ENCODE measurements around the gene ACAD11. TPM values are rescaled to one million over a fixed set of nuclear protein-coding genes. Genes with fewer than 3 reads are reported as not detected.
"Not testable (repeated sequence)": the region's sequence is repeated elsewhere in the genome, so short reads cannot be mapped to it uniquely, and the experiment has no call there.

Gene ACAD11
- total and polyA plus RNA-seq, 12 donors, result 7.6 to 31.2 (median 22.2) TPM

- peak in 2 of 8 donors; percentile 23 to 29 for ATAC-seq
- 69 to 88% methylated on average over 2 of the region's 2 CpGs for WGBS, 2 donors
Observed at GRCh38 chr3:132643366-132643765, 16.2 kb downstream of the ACAD11 start.

DNA sequence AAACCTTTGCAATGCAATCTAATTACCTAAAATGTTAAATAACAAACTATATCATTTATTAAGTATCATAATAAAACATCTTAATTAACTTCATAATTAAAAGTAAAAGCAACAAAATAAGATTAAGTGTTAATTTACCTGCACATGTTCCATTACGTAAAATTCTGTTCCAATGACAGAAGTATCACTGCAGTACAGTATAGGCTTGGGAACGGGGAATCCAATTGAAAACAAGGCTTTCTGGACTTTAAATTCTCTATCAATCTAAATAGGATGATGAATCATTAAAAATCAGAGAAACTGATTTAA is 17.1 kb downstream of the ACAD11 start:
- Histone ChIP-seq H3K36me3 (peaks cover 0 to 58% (median 9%) of the 10 kb centered on the region in 9 donors), H3K27me3 (no peaks in the 10 kb centered on the region), H3K9me3 (no peaks in the 10 kb centered on the region), H3K4me3 (no peak overlapping the region), H3K4me1 (peaks cover 0 to 7% (median 0%) of the 10 kb centered on the region in 9 donors), H3K27ac (no peak overlapping the region)
- WGBS, 2 donors, result 64 to 70% methylated on average over 2 of the region's 2 CpGs
- TF ChIP-seq, protein P1, sequence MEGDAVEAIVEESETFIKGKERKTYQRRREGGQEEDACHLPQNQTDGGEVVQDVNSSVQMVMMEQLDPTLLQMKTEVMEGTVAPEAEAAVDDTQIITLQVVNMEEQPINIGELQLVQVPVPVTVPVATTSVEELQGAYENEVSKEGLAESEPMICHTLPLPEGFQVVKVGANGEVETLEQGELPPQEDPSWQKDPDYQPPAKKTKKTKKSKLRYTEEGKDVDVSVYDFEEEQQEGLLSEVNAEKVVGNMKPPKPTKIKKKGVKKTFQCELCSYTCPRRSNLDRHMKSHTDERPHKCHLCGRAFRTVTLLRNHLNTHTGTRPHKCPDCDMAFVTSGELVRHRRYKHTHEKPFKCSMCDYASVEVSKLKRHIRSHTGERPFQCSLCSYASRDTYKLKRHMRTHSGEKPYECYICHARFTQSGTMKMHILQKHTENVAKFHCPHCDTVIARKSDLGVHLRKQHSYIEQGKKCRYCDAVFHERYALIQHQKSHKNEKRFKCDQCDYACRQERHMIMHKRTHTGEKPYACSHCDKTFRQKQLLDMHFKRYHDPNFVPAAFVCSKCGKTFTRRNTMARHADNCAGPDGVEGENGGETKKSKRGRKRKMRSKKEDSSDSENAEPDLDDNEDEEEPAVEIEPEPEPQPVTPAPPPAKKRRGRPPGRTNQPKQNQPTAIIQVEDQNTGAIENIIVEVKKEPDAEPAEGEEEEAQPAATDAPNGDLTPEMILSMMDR (IDR thresholded peaks at IDR 0.05), result no peak
- intact Hi-C loops (cut with DNase I), result loop anchor here (1.0 to 10.0 kb wide), 6 partner anchors 105 to 288 kb away; no protein-coding TSS in a partner anchor
- DNase-seq, result no peak
- no peak for ATAC-seq

More at GRCh38 chr3:132643366-132643765, 16.2 kb downstream of the ACAD11 start:
- H3K27ac ChIP-seq, result no peak overlapping the region
- no peak for DNase-seq
- no peaks in the 10 kb centered on the region for H3K27me3 ChIP-seq
- peaks cover 0 to 11% (median 0%) of the 10 kb centered on the region in 9 donors for H3K4me1 ChIP-seq
- TF ChIP-seq, protein P1 (IDR thresholded peaks at IDR 0.05), result no peak
- H3K9me3 ChIP-seq, result no peaks in the 10 kb centered on the region
- H3K36me3 ChIP-seq, result peaks cover 0 to 49% (median 9%) of the 10 kb centered on the region in 9 donors
- intact Hi-C loops (cut with DNase I), result loop anchor here in 8 of 10 donors (2.0 to 10.0 kb wide), 4 partner anchors 106 to 289 kb away; no protein-coding TSS in a partner anchor
- H3K4me3 ChIP-seq, result no peak overlapping the region

DNA sequence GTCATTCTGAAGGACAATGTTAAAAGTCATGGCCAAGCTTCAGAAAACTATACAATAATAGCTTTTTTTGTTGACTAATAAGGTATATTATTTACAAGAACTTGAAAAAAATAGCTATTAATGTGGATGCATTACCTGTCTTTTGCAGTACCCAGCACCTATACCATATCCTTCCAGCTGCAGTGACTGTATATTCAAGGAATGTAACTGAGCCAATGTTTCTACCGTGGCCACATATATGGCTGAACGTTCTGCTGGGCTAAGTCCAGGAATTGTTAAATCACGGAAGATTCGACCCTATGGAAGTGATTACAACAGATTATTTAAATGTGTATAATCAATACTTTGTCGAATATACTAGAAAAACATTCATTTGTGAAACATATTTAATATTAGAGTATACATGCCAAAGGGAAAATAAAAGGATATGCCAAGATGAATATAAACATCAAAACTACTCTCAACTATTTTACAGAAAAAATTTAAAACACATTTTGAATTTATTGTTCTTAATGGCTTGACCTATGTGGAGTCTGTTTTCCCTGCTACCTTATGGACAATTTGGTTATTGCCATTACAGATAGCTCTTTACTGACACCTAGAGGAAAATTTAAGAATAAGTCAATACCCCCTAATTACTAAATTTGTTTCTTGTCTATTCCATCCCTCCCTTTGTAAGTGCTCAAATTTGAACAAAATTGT is 17.6 kb downstream of the ACAD11 start:
- DNase-seq (no peak), ATAC-seq (peak in 4 of 8 donors; percentile 48 to 72 (median 66))
- Histone ChIP-seq H3K36me3 (peaks cover 0 to 62% (median 9%) of the 10 kb centered on the region in 9 donors), H3K4me1 (peaks cover 0 to 7% (median 0%) of the 10 kb centered on the region in 9 donors), H3K27ac (no peak overlapping the region), H3K9me3 (no peaks in the 10 kb centered on the region), H3K27me3 (no peaks in the 10 kb centered on the region), H3K4me3 (no peak overlapping the region)
- 61 to 65% methylated on average over 5 of the region's 5 CpGs for WGBS, 2 donors
- intact Hi-C loops (cut with DNase I), result loop anchor here (1.0 to 10.0 kb wide), 6 partner anchors 105 to 287 kb away; no protein-coding TSS in a partner anchor
- TF ChIP-seq, protein P1 (IDR thresholded peaks at IDR 0.05), result peak; percentile 69 to 89 (median 84)

DNA sequence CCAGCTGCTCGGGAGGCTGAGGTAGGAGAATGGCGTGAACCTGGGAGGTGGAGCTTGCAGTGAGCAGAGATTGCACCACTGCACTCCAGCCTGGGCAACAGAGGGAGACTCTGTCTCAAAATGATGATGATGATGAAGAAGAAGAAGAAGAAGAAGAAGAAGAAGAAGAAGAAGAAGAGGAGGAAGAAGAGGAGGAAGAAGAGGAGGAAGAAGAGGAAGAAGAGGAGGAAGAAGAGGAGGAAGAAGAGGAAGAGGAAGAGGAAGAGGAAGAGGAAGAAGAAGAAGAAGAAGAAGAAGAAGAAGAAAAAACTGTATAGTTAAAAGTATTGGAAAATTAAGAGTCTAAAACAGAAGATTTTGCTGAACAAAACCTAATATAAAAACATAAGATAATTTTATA is 18.2 kb downstream of the ACAD11 start:
- H3K27ac ChIP-seq, H3K27me3 ChIP-seq, DNase-seq, H3K4me1 ChIP-seq, H3K9me3 ChIP-seq, H3K4me3 ChIP-seq, ATAC-seq: not testable (repeated sequence)
- WGBS, 2 donors, result 85 to 90% methylated on average over 2 of the region's 2 CpGs
- intact Hi-C loops (cut with DNase I), result loop anchor here in 3 of 10 donors (5.0 to 10.0 kb wide), 2 partner anchors 104 to 287 kb away; no protein-coding TSS in a partner anchor
- H3K36me3 ChIP-seq, result peaks cover 0 to 67% (median 9%) of the 10 kb centered on the region in 9 donors

DNA sequence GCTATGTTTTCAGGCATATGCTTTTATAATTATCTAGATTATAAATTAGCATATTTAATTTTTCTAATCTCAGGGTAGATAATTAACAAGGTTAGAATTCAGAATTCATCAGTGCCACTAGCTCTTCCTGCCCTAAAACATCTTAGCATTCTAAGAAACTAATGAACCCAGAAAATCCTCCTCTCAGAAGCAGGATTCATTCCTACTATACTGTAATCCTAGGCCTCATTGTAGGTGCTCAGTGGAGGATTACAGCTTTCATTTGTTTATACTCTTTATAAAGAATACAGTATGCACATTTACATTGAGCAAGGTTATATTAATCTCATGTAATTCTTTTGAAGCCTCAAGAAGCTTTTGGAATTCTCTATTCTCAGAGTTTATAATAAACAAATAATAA is 20.9 kb downstream of the ACAD11 start:
- peaks cover 0 to 76% (median 9%) of the 10 kb centered on the region in 9 donors for H3K36me3 ChIP-seq
- DNase-seq (no peak), ATAC-seq (no peak)
- no peak overlapping the region for H3K4me3 ChIP-seq
- no peaks in the 10 kb centered on the region for H3K9me3 ChIP-seq
- TF ChIP-seq, protein P1 (IDR thresholded peaks at IDR 0.05), result no peak
- no peaks in the 10 kb centered on the region for H3K27me3 ChIP-seq
- intact Hi-C loops (cut with DNase I), result no loop called here
- H3K27ac ChIP-seq, result no peak overlapping the region
- H3K4me1 ChIP-seq, result peaks cover 0 to 8% (median 0%) of the 10 kb centered on the region in 9 donors
